Mesenchymal stem cell (in vitro differentiated cells and primary cell): Measurements from ENCODE around the gene PLBD1.

Experiments used
- DNase-seq: peaks from one replicate; pipeline ENCODE4 v3.0.0-alpha.2; 2013
- H2AFZ ChIP-seq: one replicate; pipeline ENCODE4 v1.6.1; 2013; ENCODE audit warnings: low read depth, mild to moderate bottlenecking, control low read depth, inconsistent platforms, low read length, moderate library complexity
- H2AK5ac ChIP-seq: 2 replicates; pipeline ENCODE4 v1.6.1; 2013; ENCODE audit warnings: low read length, moderate library complexity, mild to moderate bottlenecking, inconsistent platforms; ENCODE audit not compliant: severe bottlenecking
- H2BK120ac ChIP-seq: one replicate; pipeline ENCODE4 v1.6.1; 2013; ENCODE audit warnings: low read depth, mild to moderate bottlenecking, inconsistent platforms, low read length, moderate library complexity
- H2BK12ac ChIP-seq, 2 experiments: one replicate each; pipeline ENCODE4 v1.6.1; 2013; ENCODE audit warnings: inconsistent platforms in 2 of 2, low read length in 2 of 2, mild to moderate bottlenecking in 2 of 2, moderate library complexity in 2 of 2, control low read depth in 1 of 2
- H2BK15ac ChIP-seq: one replicate; pipeline ENCODE4 v1.6.1; 2013; ENCODE audit warnings: mild to moderate bottlenecking, low read depth, inconsistent platforms; ENCODE audit not compliant: poor library complexity, severe bottlenecking
- H2BK5ac ChIP-seq: 2 replicates; pipeline ENCODE4 v1.6.1; 2013; ENCODE audit warnings: low read depth, mild to moderate bottlenecking, low read length, control low read depth, inconsistent platforms; ENCODE audit not compliant: poor library complexity, severe bottlenecking
- H3K14ac ChIP-seq, 2 experiments: one replicate each; pipeline ENCODE4 v1.6.1; 2013; ENCODE audit warnings: inconsistent platforms in 2 of 2, low read length in 2 of 2, control low read depth in 1 of 2, mild to moderate bottlenecking in 1 of 2, moderate library complexity in 1 of 2
- H3K18ac ChIP-seq, 2 experiments: one replicate each; pipeline ENCODE4 v1.6.1; 2013; ENCODE audit warnings: inconsistent platforms in 2 of 2, low read length in 2 of 2, control low read depth in 1 of 2, low read depth in 1 of 2, mild to moderate bottlenecking in 1 of 2
- H3K23ac ChIP-seq, 2 experiments: one replicate each; pipeline ENCODE4 v1.6.1; 2013; ENCODE audit warnings: inconsistent platforms in 2 of 2, low read length in 2 of 2, mild to moderate bottlenecking in 2 of 2, moderate library complexity in 2 of 2, control low read depth in 1 of 2
- H3K27ac ChIP-seq: 2 replicates; pipeline ENCODE4 v1.5.1; 2013; ENCODE audit warnings: mild to moderate bottlenecking, moderate library complexity, low read length, control low read depth, inconsistent platforms; ENCODE audit not compliant: poor library complexity, severe bottlenecking
- H3K27me3 ChIP-seq, 2 experiments: 2 replicates each; pipeline versions ENCODE4 v1.6.1 to v1.7.0; 2013; ENCODE audit warnings: low read length in 2 of 2, mild to moderate bottlenecking in 2 of 2, moderate library complexity in 2 of 2, control low read depth in 1 of 2, inconsistent platforms in 1 of 2; ENCODE audit not compliant: control insufficient read depth in 1 of 2, insufficient read depth in 1 of 2
- H3K36me3 ChIP-seq, 2 experiments: 2 replicates each; pipeline versions ENCODE4 v1.6.1 to v1.7.0; 2013; ENCODE audit warnings: low read length in 2 of 2, control low read depth in 1 of 2, inconsistent platforms in 1 of 2, low read depth in 1 of 2, mild to moderate bottlenecking in 1 of 2; ENCODE audit not compliant: insufficient read depth in 2 of 2, control insufficient read depth in 1 of 2
- H3K4ac ChIP-seq, 2 experiments: one replicate each; pipeline ENCODE4 v1.6.1; 2013; ENCODE audit warnings: inconsistent platforms in 2 of 2, low read length in 2 of 2, mild to moderate bottlenecking in 2 of 2, moderate library complexity in 2 of 2, control low read depth in 1 of 2, low read depth in 1 of 2
- H3K4me1 ChIP-seq: 2 replicates; pipeline ENCODE4 v1.6.1; 2013; ENCODE audit warnings: low read depth, low read length, control low read depth; ENCODE audit not compliant: control insufficient read depth, insufficient read depth
- H3K4me2 ChIP-seq: 2 replicates; pipeline ENCODE4 v1.6.1; 2013; ENCODE audit warnings: low read length, mild to moderate bottlenecking, inconsistent platforms; ENCODE audit not compliant: poor library complexity, severe bottlenecking
- H3K4me3 ChIP-seq, 2 experiments: 2 replicates each; pipeline versions ENCODE4 v1.5.1 to v1.7.0; 2013; ENCODE audit warnings: low read length in 2 of 2, mild to moderate bottlenecking in 2 of 2, control low read depth in 1 of 2, low read depth in 1 of 2; ENCODE audit not compliant: insufficient read depth in 1 of 2
- H3K79me1 ChIP-seq: replicated peaks from 2 replicates; pipeline ENCODE4 v1.6.1; 2013; ENCODE audit warnings: mild to moderate bottlenecking, control low read depth, low read length, inconsistent platforms; ENCODE audit not compliant: poor library complexity, severe bottlenecking
- H3K9ac ChIP-seq: 2 replicates; pipeline ENCODE4 v1.7.0; 2013; ENCODE audit warnings: mild to moderate bottlenecking, low read length, moderate library complexity
- H3K9me3 ChIP-seq: 2 replicates; pipeline ENCODE4 v1.7.0; 2013; ENCODE audit warnings: mild to moderate bottlenecking, low read length; ENCODE audit not compliant: control insufficient read depth
- H4K8ac ChIP-seq: one replicate; pipeline ENCODE4 v1.6.1; 2013; ENCODE audit warnings: inconsistent platforms, mild to moderate bottlenecking, low read length, moderate library complexity
- H4K91ac ChIP-seq: one replicate; pipeline ENCODE4 v1.6.1; 2013; ENCODE audit warnings: mild to moderate bottlenecking, low read length, inconsistent platforms
- WGBS: methylation state at CpG from one replicate; pipeline ENCODE4 v1.1.7; 2013; ENCODE audit warnings: mixed read lengths; 5-methylcytosine and 5-hydroxymethylcytosine counted together

PLBD1 gene

DNA sequence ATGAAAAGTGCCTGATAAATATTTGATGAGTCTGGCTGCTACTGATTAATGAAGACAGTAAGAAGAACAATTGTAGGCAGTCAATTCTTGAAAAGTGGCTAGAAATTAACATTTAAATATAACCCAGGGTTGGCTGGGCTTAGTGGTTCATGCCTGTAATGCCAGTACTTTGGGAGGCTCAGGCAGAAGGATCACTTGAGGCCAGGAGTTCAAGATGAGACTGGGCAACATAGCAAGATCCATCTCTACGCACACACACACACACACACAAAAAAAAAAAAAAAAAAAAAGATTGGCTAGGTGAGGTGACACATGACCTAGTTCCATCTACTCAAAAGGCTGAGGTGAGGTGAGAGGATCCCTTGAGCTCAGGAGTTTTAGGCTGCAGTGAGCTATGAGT lies 7.9 kb upstream of the PLBD1 start:
- H4K8ac ChIP-seq: no peak overlapping the region
- H3K79me1 ChIP-seq: no peaks in the 10 kb centered on the region
- no peak overlapping the region for H3K4me2 ChIP-seq
- no peak overlapping the region for H2BK5ac ChIP-seq
- H3K4me1 ChIP-seq: no peaks in the 10 kb centered on the region
- DNase-seq: no peak
- WGBS: no CpG with 5 or more reads among the region's 1 CpG
- H4K91ac ChIP-seq: no peak overlapping the region
- no peak overlapping the region for H3K18ac ChIP-seq
- no peak overlapping the region for H2BK15ac ChIP-seq
- H3K27me3 ChIP-seq: no peaks in the 10 kb centered on the region
- no peaks in the 10 kb centered on the region for H3K36me3 ChIP-seq
- no peak overlapping the region for H3K27ac ChIP-seq
- no peak overlapping the region for H3K4me3 ChIP-seq
- no peak overlapping the region for H3K14ac ChIP-seq
- H3K23ac ChIP-seq: no peak overlapping the region
- H3K9ac ChIP-seq: no peak overlapping the region
- H3K4ac ChIP-seq: no peak overlapping the region
- no peaks in the 10 kb centered on the region for H3K9me3 ChIP-seq
- H2BK120ac ChIP-seq: no peak overlapping the region
- no peak overlapping the region for H2AFZ ChIP-seq
- H2AK5ac ChIP-seq: no peak overlapping the region
- H2BK12ac ChIP-seq: no peak overlapping the region

GRCh38 chr12:14573118-14573517 lies 5.4 kb upstream of the PLBD1 start:
- Histone ChIP-seq H2BK12ac (no peak overlapping the region), H2AFZ (no peak overlapping the region), H3K27ac (no peak overlapping the region), H3K36me3 (no peaks in the 10 kb centered on the region), H4K91ac (no peak overlapping the region), H3K4ac (no peak overlapping the region), H3K79me1 (no peaks in the 10 kb centered on the region), H3K18ac (no peak overlapping the region), H3K4me3 (no peak overlapping the region), H2AK5ac (no peak overlapping the region), H2BK5ac (no peak overlapping the region), H2BK15ac (no peak overlapping the region), H3K4me2 (no peak overlapping the region), H3K14ac (no peak overlapping the region), H3K9me3 (no peaks in the 10 kb centered on the region), H3K23ac (no peak overlapping the region), H3K4me1 (no peaks in the 10 kb centered on the region), H2BK120ac (no peak overlapping the region), H3K9ac (no peak overlapping the region), H4K8ac (no peak overlapping the region), H3K27me3 (no peaks in the 10 kb centered on the region)
- 88% methylated on average over 5 of the region's 5 CpGs for WGBS
- DNase-seq: no peak

GRCh38 chr12:14572401-14572800 lies 4.7 kb upstream of the PLBD1 start:
- Histone ChIP-seq H2BK15ac (no peak overlapping the region), H3K9ac (no peak overlapping the region), H3K36me3 (no peaks in the 10 kb centered on the region), H3K4me1 (peaks cover 4% of the 10 kb centered on the region), H3K79me1 (no peaks in the 10 kb centered on the region), H3K14ac (no peak overlapping the region), H2BK5ac (no peak overlapping the region), H3K27ac (no peak overlapping the region), H2AFZ (no peak overlapping the region), H4K91ac (no peak overlapping the region), H2BK120ac (no peak overlapping the region), H3K9me3 (no peaks in the 10 kb centered on the region), H3K4me2 (no peak overlapping the region), H3K18ac (no peak overlapping the region), H3K27me3 (no peaks in the 10 kb centered on the region), H3K4ac (no peak overlapping the region), H4K8ac (no peak overlapping the region), H2AK5ac (no peak overlapping the region), H3K4me3 (no peak overlapping the region), H3K23ac (no peak overlapping the region), H2BK12ac (no peak overlapping the region)
- DNase-seq: no peak
- WGBS: no CpG with 5 or more reads among the region's 4 CpGs

DNA sequence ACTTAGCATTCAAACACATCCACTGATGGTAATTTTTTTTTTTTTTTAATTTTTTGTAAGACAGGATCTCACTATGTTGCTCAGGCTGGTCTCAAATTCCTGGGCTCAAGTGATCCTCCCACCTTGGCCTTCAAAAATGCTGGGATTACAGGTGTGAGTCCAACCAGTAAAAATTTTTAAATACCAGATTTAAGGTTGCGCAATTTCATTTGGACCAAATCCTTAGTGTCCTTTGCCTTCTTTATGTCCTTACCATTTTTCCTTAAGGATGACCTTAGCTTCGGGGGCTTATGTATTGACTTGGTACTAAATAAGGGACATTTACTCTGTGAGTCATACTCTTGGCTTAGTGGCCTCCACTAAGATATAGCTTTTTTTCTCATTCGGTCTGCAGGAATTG lies 4.1 kb upstream of the PLBD1 start:
- Histone ChIP-seq H3K4me2 (no peak overlapping the region), H3K27ac (no peak overlapping the region), H3K27me3 (no peaks in the 10 kb centered on the region), H3K9ac (no peak overlapping the region), H3K14ac (no peak overlapping the region), H2BK15ac (no peak overlapping the region), H3K4ac (no peak overlapping the region), H2BK12ac (no peak overlapping the region), H3K23ac (no peak overlapping the region), H4K91ac (no peak overlapping the region), H3K9me3 (no peaks in the 10 kb centered on the region), H4K8ac (no peak overlapping the region), H3K18ac (no peak overlapping the region), H2BK5ac (no peak overlapping the region), H2AFZ (no peak overlapping the region), H2AK5ac (no peak overlapping the region), H3K4me3 (no peak overlapping the region), H2BK120ac (no peak overlapping the region), H3K79me1 (no peaks in the 10 kb centered on the region), H3K36me3 (no peaks in the 10 kb centered on the region), H3K4me1 (peaks cover 7% of the 10 kb centered on the region)
- WGBS: 94% methylated on average over 2 of the region's 3 CpGs
- no peak for DNase-seq
